ENCODE results near the gene DNALI1. TPM values are rescaled to one million over a fixed set of nuclear protein-coding genes. Genes with fewer than 3 reads are reported as not detected.
A peak's percentile ranks its signal among the peaks of the same experiment; 100 is the strongest.

DNALI1 gene
- total RNA-seq, 2 experiments from 2014 or later: not detected

GRCh38 chr1:37561133-37562132, 4.7 kb downstream of the DNALI1 start:
- Mint-ChIP-seq H3K9me3 (no peaks in the 10 kb centered on the region), H3K27me3 (no peaks in the 10 kb centered on the region), H3K27ac (no peak overlapping the region), H3K36me3 (ENCODE audit: low read depth) (no peaks in the 10 kb centered on the region), H3K4me1 (ENCODE audit: low read depth) (peaks cover 2% of the 10 kb centered on the region), H3K4me3 (no peak overlapping the region)
- TF ChIP-seq, protein P1, sequence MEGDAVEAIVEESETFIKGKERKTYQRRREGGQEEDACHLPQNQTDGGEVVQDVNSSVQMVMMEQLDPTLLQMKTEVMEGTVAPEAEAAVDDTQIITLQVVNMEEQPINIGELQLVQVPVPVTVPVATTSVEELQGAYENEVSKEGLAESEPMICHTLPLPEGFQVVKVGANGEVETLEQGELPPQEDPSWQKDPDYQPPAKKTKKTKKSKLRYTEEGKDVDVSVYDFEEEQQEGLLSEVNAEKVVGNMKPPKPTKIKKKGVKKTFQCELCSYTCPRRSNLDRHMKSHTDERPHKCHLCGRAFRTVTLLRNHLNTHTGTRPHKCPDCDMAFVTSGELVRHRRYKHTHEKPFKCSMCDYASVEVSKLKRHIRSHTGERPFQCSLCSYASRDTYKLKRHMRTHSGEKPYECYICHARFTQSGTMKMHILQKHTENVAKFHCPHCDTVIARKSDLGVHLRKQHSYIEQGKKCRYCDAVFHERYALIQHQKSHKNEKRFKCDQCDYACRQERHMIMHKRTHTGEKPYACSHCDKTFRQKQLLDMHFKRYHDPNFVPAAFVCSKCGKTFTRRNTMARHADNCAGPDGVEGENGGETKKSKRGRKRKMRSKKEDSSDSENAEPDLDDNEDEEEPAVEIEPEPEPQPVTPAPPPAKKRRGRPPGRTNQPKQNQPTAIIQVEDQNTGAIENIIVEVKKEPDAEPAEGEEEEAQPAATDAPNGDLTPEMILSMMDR (IDR thresholded peaks at IDR 0.05): peak; percentile 65
- intact Hi-C loops (cut with micrococcal nuclease): no loop called here
- ChIA-PET CTCF (interaction anchor here (0.7 to 1.5 kb wide), 9 partner anchors 12 to 247 kb away, joined by 3 to 14 read pairs (median 3); partner anchors contain the start of genes MEAF6 and YRDC), POLR2A (interaction anchor here (1.0 kb wide), 1 partner anchor 247 kb away, joined by 3 read pairs; the partner anchor contains the start of gene YRDC)
- DNase-seq: peak; percentile 54
- ATAC-seq: peak; percentile 69

- Mint-ChIP-seq H3K9me3 (no peaks in the 10 kb centered on the region), H3K36me3 (ENCODE audit: low read depth) (peaks cover 11% of the 10 kb centered on the region), H3K4me3 (no peak overlapping the region), H3K27ac (no peak overlapping the region), H3K27me3 (no peaks in the 10 kb centered on the region), H3K4me1 (ENCODE audit: low read depth) (no peaks in the 10 kb centered on the region)
- CTCF ChIA-PET: interaction anchor here (1.1 to 1.5 kb wide), 3 partner anchors 20 to 119 kb away, joined by 3 to 14 read pairs (median 3); no protein-coding TSS in a partner anchor
- intact Hi-C loops (cut with micrococcal nuclease): no loop called here
- TF ChIP-seq, protein P1 (IDR thresholded peaks at IDR 0.05): no peak
- ATAC-seq (no peak), DNase-seq (no peak)
- POLR2A ChIA-PET: interaction anchor here (1.1 kb wide), 1 partner anchor 14 kb away, joined by 3 read pairs; no protein-coding TSS in a partner anchor
These were observed 6.2 kb downstream of the DNALI1 start for GRCh38 chr1:37562984-37563383.

DNA sequence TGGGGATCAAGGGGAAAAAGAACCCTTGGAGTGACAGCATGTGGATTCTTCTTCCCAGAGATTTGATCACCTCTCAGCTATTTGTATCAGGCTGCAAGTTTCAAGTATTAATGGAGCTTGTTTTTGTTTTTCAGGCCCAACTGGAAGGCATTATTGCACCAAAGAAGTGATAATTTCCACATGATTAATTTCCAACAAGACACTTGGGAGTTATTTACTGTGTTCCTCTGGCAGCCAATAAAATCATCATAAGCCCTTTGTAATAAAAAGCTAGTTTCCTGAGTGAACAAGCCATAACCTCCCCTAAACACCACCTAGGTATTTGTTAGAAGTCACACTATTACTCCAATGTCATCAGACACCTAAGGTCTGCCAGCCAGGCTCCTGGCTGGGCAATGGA, 8.2 kb downstream of the DNALI1 start:
- CTCF ChIA-PET: interaction anchor here (1.4 to 1.8 kb wide), 4 partner anchors 9 to 119 kb away, joined by 4 to 10 read pairs (median 4); no protein-coding TSS in a partner anchor
- Mint-ChIP-seq H3K36me3 (ENCODE audit: low read depth) (peaks cover 26% of the 10 kb centered on the region), H3K4me1 (ENCODE audit: low read depth) (no peaks in the 10 kb centered on the region), H3K27ac (no peak overlapping the region), H3K4me3 (no peak overlapping the region), H3K27me3 (no peaks in the 10 kb centered on the region), H3K9me3 (no peaks in the 10 kb centered on the region)
- DNase-seq: no peak
- POLR2A ChIA-PET: no interaction called here
- ATAC-seq: no peak
- intact Hi-C loops (cut with micrococcal nuclease): no loop called here
- TF ChIP-seq, protein P1 (IDR thresholded peaks at IDR 0.05): no peak

GRCh38 chr1:37567023-37567422, 10.3 kb downstream of the DNALI1 start:
- Mint-ChIP-seq H3K27ac (no peak overlapping the region), H3K4me1 (ENCODE audit: low read depth) (peaks cover 16% of the 10 kb centered on the region), H3K9me3 (no peaks in the 10 kb centered on the region), H3K27me3 (no peaks in the 10 kb centered on the region), H3K4me3 (no peak overlapping the region), H3K36me3 (ENCODE audit: low read depth) (peaks cover 43% of the 10 kb centered on the region)
- ChIA-PET CTCF (interaction anchor here (0.8 kb wide), 1 partner anchor 55 kb away, joined by 3 read pairs; no protein-coding TSS in a partner anchor), POLR2A (interaction anchor here (0.8 to 1.5 kb wide), 2 partner anchors 13 to 27 kb away, joined by 3 to 4 read pairs; partner anchors contain the start of gene SNIP1)
- ATAC-seq (no peak), DNase-seq (no peak)
- intact Hi-C loops (cut with micrococcal nuclease): no loop called here
- TF ChIP-seq, protein P1 (IDR thresholded peaks at IDR 0.05): no peak
